CD4-positive, alpha-beta T cell treated with Interleukin-15 for 4 hours (primary cell): ENCODE results near the gene FLYWCH2.
"Not testable (repeated sequence)": the region's sequence is repeated elsewhere in the genome, so short reads cannot be mapped to it uniquely, and the experiment has no call there.

Experiments
- DNase-seq: peaks from one replicate; pipeline ENCODE4 v3.0.0-alpha.2; 2020; ENCODE audit warnings: low spot score

The FLYWCH2 gene

DNA sequence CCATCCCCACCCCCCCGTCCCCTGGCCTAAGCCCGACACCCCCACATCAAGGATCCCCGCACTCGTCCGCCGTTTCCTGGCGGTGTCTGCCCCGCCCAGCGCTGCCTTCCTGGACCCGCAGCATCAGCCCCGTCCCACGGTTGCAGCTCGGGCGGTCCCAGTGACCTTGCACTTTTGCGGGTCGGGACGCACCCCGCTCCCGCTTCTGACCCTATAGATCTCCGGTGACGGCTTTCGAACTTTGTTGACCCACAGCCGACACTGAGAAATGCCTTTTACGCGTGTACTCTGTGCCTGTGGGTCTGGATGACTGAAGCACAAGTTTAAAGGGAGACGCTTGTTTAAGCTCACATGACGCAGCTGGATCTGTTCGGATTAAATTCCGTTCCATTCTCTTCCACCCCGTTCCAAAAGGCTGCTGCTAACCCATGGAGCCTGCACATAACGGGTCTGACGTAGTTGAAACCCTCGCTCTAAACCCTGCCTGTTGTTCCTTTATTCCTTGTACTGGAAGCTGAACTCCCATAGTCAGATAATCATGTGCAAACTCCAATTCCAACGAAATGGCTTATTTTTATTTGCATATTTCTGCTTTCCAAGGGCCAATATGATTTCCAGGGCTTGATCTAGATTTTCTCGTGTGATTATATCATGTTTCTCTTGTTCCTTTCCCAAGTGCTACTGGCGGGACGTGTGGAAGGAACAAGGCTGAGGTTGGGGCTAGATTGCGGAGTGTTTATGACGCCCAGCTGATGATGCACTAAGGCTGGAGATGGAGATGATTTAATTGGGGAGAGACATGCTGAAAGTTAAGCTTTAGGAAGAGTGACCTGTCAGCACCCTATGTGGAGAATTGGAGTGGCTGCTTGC lies 29.6 kb downstream of the FLYWCH2 start:
- no peak for DNase-seq

DNA sequence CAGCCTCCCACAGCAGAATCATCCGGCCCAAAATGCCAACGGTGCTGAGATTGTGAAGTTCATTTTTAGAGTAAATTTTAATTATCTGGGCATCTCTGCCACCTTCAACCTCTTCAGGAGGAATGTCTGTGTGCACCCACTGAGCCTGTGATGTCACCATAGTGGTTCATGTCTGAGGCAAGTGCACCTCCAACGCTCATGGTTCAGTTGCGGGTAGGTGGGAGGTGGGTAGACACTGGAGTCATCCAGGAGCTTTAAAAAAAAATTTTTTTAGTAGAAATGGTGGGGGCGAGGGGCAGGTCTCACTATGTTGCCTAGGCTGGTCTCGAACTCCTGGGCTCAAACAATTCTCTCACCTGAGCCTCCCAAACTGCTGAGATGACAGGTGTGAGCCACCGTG lies 30.6 kb downstream of the FLYWCH2 start:
- no peak for DNase-seq

DNA sequence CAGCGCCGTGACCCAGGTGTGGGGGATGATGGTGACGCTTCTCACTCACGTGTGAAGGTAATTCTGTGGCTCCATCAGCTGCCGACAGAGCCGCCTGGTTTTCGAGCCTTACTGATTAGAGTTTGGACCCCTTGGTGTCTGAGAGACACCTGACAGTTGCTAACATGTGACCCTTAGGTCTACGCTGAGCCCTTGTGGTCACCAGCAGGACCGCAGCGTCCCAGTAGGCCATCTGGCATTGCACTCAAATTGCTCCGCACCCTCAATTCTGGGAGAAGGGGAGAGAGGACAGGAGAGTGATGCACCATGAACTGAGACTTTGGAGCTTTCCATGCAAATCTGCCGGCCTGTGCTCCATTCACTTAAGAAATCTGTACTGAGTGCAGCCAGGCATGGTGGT lies 31.2 kb downstream of the FLYWCH2 start:
- no peak for DNase-seq

DNA sequence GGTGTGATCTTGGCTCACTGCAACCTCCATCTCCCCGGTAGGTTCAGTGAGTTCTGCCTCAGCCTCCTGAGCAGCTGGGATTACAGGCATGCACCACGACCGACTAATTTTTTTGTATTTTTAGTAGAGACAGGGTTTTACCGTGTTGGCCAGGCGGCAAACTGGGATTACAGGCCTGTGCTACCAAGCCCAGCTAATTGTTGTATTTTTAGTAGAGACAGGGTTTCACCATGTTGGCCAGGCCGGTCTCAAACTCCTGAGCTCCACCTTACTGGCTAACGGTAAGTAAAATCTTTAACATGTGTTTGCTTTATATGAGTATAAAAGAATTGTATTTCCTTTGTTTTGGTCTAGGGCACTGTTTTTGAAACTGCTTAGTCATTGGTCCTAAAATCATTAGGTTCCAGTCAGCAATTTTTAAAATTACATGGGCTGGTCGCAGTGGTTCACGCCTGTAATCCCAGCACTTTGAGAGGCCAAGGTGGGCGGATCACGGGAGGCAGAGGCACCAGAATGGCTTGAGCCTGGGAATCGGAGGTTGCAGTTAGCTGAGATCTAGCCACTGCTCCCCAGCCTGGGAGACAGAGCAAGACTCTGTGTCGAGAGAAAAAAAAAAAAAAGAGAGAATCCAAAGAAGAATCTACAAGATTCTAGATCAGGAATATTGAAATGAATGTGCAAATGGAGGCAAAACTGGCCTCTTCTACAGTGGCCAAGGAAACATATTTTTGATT lies 32.3 kb downstream of the FLYWCH2 start:
- DNase-seq: no peak

DNA sequence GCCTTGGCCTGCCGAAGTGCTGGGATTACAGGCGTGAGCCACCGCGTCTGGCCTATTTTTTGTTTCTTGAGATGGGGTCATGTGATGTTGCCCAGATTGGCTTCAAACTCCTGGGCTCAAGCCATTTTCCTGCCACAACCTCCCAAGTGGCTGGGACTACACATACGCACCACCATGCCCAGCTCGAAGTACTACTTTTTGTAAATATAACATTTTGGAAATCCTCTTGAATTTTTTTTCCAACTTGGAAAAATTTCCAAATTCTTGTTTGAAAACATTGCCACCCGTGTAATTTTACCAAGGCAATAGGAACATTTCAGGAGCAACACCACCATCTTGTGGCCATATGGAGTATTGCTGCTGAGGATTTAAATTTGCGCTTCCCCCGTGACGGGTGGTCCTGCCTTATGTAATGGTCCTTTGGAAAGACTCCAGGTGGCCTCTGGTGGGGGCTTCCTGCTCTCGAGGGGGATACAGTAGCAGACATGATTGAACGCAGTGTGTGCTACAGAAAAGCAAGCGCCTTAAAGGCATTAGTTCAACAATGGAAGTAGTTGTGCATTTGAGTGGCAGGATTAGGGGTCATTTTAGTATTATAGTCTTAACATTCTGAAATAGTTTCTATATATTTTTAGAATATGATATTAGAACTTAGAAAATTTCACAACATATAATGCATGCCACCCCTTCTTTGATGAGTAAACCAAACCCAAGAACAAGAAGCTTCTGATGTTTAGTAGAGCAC lies 36.7 kb downstream of the FLYWCH2 start:
- peak; percentile 70 for DNase-seq

DNA sequence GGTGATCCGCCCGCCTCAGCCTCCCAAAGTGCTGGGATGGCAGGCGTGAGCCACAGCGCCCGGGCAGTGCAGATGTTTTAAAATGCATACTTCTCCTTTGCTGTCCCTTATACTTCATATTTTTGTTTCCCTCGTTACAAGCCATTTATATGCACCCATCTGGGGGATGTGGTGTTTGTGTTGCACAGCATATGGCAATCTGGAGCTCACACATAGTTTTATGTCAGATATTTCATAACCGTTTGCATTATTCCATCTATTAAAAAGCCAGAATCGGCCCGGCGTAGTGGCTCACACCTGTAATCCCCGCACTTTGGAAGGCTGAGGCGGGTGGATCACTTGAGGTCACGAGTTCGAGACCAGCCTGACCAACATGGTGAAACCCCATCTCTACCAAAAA lies 40.5 kb downstream of the FLYWCH2 start:
- DNase-seq: no peak

DNA sequence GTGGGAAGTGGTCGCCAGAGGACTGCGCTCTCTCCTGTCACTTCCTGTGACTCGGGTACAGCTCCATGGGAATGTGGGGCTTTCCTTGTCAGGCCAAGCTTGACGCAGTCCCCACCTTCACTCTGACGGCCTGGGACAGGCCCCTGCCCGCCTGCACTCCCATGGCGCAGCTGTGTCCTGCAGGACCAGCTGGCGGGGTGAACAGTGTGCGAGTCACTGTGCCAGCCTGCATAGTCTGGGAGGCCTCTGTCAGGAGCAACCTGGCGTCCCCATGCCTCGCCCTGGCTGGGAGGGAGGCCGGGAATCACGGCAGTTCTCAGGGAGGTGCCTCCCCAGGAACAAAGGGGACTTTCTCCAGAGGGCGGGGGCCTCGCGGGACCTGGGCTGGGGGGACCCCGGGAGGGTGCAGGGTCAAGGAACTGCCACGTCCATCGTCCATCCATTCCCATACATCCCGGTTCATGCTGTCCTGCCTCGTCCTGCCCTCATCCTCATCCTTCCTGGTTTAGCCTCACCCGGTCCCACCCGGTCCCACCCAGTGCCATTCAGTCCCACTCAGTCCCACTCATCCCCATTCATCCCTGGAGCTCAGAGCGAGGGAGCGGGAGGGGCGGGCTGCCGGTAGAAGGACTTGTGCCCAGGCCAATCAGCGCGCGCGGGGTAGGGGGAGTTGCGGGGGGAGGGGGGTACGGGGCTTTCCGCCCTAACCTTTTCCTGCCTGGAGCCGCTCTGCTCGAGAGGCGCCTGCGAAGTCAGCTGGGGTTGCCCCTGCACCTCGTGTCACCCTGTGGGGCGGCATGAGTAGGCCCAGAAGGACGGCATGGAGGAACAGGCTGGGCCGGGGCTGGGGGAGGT lies 42.1 kb downstream of the FLYWCH2 start:
- no peak for DNase-seq

DNA sequence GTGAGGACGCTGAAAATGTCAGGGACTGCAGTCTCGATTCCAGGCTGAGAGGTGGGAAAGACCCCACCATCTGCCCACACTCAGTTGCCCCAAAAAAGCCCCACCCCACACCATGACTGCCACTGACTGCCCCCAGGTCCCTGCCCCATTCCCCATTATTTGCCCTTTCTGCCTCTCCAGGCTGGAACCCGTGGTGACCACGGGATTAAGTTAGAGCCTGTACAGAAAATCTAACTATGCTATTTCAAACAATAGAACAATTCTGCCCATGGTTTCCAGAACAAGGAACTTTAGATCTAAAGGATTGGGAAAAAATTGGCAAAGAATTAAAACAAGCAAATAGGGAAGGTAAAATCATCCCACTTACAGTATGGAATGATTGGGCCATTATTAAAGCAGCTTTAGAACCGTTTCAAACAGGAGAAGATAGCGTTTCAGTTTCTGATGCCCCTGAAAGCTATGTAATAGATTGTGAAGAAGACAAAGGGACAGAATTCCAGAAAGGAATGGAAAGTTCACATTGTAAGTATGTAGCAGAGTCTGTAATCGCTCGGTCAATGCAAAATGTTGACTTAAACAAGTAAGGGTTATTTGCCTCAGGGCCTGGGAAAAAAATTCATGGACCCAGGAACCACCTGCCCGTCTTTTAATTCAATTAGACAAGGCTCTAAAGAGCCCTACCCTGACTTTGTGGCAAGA lies 43.1 kb downstream of the FLYWCH2 start:
- DNase-seq: no peak

DNA sequence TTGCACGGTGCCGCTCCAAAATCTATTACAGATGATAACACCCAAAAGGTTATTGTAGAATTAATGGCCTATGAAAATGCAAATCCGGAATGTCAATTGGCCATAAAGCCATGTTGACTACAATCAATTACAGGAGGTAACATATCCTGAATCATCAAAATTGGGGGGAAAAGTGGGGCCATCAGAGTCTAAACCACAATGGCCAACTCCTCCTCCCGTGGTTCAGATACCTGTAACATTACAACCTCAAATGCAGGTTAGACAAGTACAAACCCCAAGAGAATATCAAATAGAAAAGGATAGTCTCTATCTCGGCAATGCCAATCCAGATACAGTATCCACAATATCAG lies 43.6 kb downstream of the FLYWCH2 start:
- no peak for DNase-seq

DNA sequence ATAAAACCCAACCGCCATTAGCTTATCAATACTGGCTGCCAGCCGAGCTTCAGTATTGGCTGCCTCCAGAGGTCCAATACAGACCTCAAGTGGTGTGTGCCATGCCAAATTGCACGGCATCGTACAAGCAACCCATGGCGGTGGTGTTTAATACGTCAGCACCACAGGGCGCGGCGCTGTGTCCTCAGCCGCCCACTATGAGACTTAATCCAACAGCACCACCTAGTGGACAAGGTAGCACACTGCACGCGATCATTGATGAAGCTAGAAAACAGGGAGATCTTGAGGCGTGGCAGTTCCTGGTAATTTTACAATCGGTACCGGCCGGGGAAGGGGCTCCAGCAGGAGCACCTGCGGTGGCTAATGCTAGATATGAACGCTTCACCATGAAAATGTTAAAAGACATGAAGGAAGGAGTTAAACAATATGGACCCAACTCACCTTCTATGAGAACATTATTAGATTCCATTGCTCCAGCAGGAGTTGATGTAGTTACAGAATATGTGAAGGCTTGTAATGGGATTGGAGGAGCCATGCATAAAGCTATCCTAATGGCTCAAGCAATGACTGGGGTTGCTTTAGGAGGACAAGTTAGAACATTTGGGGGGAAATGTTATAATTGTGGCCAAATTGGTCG lies 44.1 kb downstream of the FLYWCH2 start:
- DNase-seq: peak; percentile 90

DNA sequence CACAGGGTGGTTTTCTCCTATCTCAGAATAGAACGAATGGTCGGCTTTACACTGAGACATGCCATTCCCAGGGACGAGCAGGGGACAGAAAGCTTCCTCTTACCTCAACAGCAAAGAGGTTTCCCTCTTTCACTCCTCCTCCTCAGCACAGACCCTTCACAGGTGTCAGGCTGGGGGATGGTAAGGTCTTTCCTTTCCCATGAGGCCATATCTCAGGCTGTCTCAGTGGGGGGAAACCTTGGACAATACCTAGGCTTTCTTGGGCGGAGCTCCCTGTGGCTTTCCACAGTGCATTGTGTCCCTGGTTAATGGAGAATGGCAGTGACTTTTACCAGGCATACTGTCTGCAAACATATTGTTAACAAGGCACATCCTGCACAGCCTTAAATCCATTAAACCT lies 45.1 kb downstream of the FLYWCH2 start:
- DNase-seq: not testable (repeated sequence)

DNA sequence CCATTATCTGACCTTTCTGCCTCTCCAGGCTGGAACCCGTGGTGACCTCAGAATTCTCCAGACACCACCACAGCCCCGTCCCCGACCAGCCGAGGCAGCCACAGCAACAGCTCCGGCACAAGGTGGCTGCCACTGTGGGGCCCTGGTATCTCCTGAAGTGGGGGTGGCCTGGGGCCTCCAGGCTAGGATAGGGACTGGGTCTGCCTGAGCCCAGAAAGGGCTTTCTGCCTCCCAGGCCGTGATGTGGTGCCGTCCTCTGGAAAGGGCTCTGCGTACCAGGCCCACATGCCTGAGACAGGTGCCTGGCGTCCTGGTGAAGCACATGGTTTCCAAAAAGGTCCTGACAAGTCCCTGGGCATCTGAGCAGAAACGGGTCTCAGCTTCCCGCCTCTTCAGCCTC lies 45.8 kb downstream of the FLYWCH2 start:
- DNase-seq: no peak

DNA sequence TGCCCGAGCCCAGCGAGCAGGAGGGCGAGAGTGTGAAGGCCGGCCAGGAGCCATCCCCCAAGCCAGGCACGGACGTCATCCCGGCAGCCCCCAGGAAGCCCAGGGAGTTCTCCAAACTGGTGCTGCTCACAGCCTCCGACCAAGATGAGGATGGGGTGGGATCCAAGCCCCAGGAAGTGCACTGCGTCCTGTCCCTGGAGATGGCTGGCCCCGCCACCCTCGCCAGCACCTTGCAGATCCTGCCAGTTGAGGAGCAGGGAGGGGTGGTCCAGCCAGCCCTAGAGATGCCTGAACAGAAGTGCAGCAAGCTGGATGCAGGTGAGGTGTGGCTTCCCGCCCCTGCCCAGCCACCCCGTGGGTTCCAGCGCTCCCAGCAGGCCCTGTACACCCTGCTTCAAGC lies 46.7 kb downstream of the FLYWCH2 start:
- DNase-seq: no peak

DNA sequence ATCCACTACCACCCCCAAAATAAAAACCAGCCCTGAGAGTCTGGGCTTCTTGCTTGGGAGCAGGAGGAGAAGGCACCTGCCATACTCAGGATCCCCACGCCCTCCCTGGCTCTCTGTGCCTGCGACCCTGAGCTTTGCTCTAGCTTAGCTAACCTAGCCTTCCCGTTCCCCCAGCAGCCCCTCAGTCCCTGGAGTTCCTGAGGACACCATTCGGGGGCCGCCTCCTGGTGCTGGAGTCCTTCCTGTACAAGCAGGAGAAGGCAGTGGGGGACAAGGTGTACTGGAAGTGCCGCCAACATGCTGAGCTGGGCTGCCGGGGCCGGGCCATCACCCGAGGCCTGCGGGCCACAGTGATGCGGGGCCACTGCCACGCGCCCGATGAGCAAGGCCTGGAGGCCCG lies 47.2 kb downstream of the FLYWCH2 start:
- DNase-seq: no peak

DNA sequence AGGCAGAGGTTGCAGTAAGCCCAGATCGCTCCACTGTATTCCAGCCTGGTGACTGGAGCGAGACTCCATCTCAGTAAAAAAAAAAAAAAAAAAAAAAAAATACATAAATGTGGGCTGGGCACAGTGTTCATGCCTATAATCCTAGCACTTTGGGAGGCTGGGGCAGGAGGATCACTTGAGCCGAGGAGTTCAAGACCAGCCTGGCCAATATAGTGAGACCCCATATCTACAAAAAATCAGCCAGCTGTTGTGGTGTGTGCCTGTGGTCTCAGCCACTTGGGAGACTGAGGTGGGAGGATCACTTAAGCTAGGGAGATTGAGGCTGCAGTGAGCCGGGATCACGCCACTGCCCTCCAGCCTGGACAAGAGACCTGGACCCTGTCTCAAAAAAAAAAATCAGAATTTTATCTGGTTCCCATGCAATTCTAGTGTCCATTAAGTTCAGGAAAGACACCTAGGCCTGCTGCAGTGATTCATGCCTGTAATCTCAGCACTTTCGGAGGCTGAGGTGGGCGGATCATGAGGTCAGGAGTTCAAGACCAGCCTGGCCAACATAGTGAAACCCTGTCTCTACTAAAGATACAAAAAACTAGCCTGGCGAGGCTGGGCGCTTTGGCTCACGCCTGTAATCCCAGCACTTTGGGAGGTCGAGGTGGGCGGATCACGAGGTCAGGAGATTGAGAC lies 48.4 kb downstream of the FLYWCH2 start:
- DNase-seq: not testable (repeated sequence)

DNA sequence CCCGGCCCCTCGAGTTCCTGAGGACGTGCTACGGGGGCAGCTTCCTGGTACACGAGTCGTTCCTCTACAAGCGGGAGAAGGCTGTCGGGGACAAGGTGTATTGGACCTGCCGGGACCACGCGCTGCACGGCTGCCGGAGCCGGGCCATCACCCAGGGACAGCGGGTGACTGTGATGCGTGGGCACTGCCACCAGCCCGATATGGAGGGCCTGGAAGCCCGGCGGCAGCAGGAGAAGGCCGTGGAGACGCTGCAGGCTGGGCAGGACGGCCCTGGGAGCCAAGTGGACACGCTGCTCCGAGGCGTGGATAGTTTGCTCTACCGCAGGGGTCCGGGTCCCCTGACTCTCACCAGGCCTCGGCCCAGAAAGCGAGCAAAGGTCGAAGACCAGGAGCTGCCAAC lies 50.1 kb downstream of the FLYWCH2 start:
- DNase-seq: no peak

DNA sequence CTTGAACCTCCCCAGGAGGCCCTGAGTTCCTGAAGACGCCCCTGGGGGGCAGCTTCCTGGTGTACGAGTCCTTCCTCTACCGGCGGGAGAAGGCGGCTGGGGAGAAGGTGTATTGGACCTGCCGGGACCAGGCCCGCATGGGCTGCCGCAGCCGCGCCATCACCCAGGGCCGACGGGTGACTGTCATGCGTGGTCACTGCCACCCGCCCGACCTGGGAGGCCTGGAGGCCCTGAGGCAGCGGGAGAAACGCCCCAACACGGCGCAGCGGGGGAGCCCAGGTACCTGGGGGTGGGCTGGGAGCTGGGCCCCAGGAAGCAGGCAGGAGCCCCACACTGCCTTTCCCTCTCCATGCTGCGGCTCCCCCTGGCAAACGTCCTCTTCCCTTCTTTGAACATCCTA lies 50.7 kb downstream of the FLYWCH2 start:
- DNase-seq: no peak

DNA sequence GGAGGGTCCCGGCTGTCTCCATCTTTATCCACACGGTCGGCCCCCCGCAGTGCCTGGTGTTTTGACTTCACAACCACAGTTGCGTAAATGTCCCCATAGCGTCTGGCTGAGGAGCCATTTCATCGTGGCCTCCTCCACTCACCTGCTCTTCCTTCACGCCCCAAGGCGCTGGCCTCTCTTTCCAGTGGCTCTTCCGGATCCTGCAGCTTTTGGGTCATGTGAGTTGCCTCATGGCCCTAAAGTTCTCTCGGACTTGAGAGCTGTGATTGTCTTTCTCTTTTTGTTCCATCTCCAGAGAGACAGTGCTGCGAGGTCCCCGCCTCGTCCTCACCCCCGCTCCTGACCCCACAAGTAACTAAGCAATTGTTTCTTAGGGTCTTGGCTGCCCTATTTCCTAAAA lies 51.4 kb downstream of the FLYWCH2 start:
- no peak for DNase-seq

DNA sequence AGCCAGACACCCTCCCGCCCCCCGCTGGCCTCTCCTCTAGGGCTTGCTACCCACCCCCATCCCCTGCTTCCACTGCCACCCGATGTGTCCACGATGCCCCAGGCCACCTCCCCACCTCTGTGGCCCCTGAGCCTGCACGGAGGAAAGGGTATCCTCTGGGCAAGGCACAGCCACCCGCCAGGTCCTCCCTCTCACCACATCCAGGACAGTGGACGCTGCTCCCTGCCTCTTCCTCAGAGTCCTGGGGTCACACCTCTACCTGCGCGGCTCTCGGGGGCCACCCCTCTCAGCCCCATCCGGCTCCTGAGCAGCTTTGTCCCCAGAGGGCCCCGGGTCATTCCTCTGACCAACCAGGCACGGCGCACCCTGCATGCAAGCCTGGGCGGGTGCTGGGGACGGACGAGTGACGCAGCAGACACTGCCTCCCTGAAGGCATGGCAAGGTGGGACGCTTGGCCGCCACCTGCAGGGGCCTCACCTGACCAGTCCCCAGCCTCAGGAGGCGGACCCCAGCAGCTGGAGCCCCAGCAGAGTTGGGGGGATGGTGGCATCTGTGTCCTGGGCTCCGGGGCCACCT lies 53.5 kb downstream of the FLYWCH2 start:
- no peak for DNase-seq

DNA sequence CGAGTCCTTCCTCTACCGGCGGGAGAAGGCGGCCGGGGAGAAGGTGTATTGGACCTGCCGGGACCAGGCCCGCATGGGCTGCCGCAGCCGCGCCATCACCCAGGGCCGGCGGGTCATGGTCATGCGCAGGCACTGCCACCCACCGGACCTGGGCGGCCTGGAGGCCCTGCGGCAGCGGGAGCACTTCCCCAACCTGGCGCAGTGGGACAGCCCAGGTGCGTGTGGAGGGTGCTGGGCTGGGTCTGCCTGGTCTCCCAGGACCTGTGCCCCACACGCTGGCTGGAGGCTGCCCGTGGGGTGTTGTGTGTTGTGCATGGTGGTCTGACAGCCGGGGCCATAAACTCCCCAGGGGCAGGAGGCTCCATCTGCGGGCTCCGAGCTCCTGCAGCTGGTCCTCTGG lies 54.2 kb downstream of the FLYWCH2 start:
- DNase-seq: no peak
